T-helper 2 cell (primary cell): ENCODE results near the gene SYPL1.

Experiments used
- DNase-seq, 5 experiments: peaks; one replicate each; pipeline versions ENCODE4 v3.0.0 to v3.0.0-alpha.2; 2012 to 2022

SYPL1 gene

GRCh38 chr7:106092204-106092603, 19.9 kb downstream of the SYPL1 start:
- no peak for DNase-seq

GRCh38 chr7:106089647-106090046, 22.5 kb downstream of the SYPL1 start:
- DNase-seq, result no peak

- DNase-seq, result no peak
These were observed 24.1 kb downstream of the SYPL1 start for GRCh38 chr7:106088014-106088413.

- DNase-seq, result no peak
These were observed 26.1 kb downstream of the SYPL1 start for GRCh38 chr7:106086062-106086461.

GRCh38 chr7:106085015-106085414, 27.1 kb downstream of the SYPL1 start:
- no peak for DNase-seq

GRCh38 chr7:106083717-106084116, 28.4 kb downstream of the SYPL1 start:
- no peak for DNase-seq

GRCh38 chr7:106082087-106082854, 29.8 kb downstream of the SYPL1 start:
- no peak for DNase-seq

GRCh38 chr7:106080300-106080987, 31.7 kb downstream of the SYPL1 start:
- DNase-seq, result no peak

- DNase-seq, result no peak
These were observed 35.6 kb downstream of the SYPL1 start for GRCh38 chr7:106076537-106076936.

- DNase-seq, result no peak
These were observed 36.2 kb downstream of the SYPL1 start for GRCh38 chr7:106075937-106076336.

- DNase-seq, result no peak
These were observed 37.9 kb downstream of the SYPL1 start for GRCh38 chr7:106074257-106074656.

- no peak for DNase-seq
These were observed 38.4 kb downstream of the SYPL1 start for GRCh38 chr7:106073701-106074100.

GRCh38 chr7:106072715-106073091, 39.4 kb downstream of the SYPL1 start:
- no peak for DNase-seq

- DNase-seq, result no peak
These were observed 40.0 kb downstream of the SYPL1 start for GRCh38 chr7:106071999-106072714.

GRCh38 chr7:106071356-106071998, 40.6 kb downstream of the SYPL1 start:
- DNase-seq, result peak in 2 of 5 experiments; percentile 56 to 97

- no peak for DNase-seq
These were observed 41.4 kb downstream of the SYPL1 start for GRCh38 chr7:106070567-106071254.

- no peak for DNase-seq
These were observed 41.9 kb downstream of the SYPL1 start for GRCh38 chr7:106070201-106070551.

GRCh38 chr7:106069471-106070200, 42.5 kb downstream of the SYPL1 start:
- no peak for DNase-seq

- DNase-seq, result no peak
These were observed 43.1 kb downstream of the SYPL1 start for GRCh38 chr7:106068986-106069385.

- DNase-seq, result no peak
These were observed 43.6 kb downstream of the SYPL1 start for GRCh38 chr7:106068538-106068961.

GRCh38 chr7:106067678-106068077, 44.4 kb downstream of the SYPL1 start:
- no peak for DNase-seq
